IPS-18c (cell line): ENCODE measurements around the gene RBM19.

Experiments used
- H3K4me3 ChIP-seq: 2 replicates; pipeline ENCODE4 v1.7.0; 2013; ENCODE audit warnings: low read depth, mild to moderate bottlenecking, low read length, moderate library complexity; ENCODE audit not compliant: insufficient read depth
- H3K9me3 ChIP-seq: one replicate; pipeline ENCODE4 v1.6.1; 2013; ENCODE audit warnings: mild to moderate bottlenecking, low read length, moderate library complexity; ENCODE audit not compliant: control insufficient read depth, insufficient read depth

Gene RBM19

GRCh38 chr12:113774526-113774925 is 191.6 kb downstream of the RBM19 start:
- H3K9me3 ChIP-seq: no peaks in the 10 kb centered on the region
- no peak overlapping the region for H3K4me3 ChIP-seq

GRCh38 chr12:113772505-113773030 is 193.6 kb downstream of the RBM19 start:
- no peak overlapping the region for H3K4me3 ChIP-seq
- H3K9me3 ChIP-seq: no peaks in the 10 kb centered on the region

- H3K9me3 ChIP-seq: no peaks in the 10 kb centered on the region
- no peak overlapping the region for H3K4me3 ChIP-seq
Measured at GRCh38 chr12:113770389-113770865, 195.7 kb downstream of the RBM19 start.

GRCh38 chr12:113769305-113769704 is 196.8 kb downstream of the RBM19 start:
- Histone ChIP-seq H3K9me3 (no peaks in the 10 kb centered on the region), H3K4me3 (no peak overlapping the region)

GRCh38 chr12:113768850-113769249 is 197.3 kb downstream of the RBM19 start:
- Histone ChIP-seq H3K4me3 (no peak overlapping the region), H3K9me3 (no peaks in the 10 kb centered on the region)

- no peaks in the 10 kb centered on the region for H3K9me3 ChIP-seq
- H3K4me3 ChIP-seq: no peak overlapping the region
Measured at GRCh38 chr12:113766879-113767878, 198.9 kb downstream of the RBM19 start.
